ENCODE data around the gene SLK.

SLK gene

DNA sequence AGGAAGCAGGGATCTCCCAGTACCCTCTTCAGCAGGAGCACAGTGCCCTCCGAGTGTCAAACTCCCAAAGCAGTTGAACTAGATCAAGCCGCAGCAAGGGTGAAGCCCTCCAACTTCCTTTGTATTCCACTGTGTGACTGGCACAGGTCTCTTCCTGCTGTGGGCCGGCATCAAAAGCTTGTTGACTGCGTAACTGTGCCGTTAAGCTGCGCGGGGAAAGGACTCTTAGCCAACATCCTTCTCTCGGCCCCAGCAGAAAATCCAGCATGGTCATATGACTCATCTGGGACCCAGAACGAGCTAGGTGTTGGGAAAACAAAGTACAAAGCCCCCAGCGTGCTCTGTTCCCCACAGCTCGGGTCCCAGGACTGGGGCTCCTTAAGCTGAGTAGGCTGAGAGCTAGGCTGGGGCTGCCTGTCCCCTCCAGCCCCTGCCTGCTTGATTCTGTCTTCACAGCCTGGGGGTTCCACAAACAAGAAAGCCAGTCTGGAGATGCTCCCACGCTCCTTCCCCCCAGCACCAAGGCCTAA, 66.5 kb downstream of the SLK start:
- DNase-seq (ENCODE audit: low read depth in 3 of 3): no peak

- DNase-seq (ENCODE audit: low read depth in 3 of 3): no peak
These were observed 67.0 kb downstream of the SLK start for GRCh38 chr10:104033966-104034365.

DNA sequence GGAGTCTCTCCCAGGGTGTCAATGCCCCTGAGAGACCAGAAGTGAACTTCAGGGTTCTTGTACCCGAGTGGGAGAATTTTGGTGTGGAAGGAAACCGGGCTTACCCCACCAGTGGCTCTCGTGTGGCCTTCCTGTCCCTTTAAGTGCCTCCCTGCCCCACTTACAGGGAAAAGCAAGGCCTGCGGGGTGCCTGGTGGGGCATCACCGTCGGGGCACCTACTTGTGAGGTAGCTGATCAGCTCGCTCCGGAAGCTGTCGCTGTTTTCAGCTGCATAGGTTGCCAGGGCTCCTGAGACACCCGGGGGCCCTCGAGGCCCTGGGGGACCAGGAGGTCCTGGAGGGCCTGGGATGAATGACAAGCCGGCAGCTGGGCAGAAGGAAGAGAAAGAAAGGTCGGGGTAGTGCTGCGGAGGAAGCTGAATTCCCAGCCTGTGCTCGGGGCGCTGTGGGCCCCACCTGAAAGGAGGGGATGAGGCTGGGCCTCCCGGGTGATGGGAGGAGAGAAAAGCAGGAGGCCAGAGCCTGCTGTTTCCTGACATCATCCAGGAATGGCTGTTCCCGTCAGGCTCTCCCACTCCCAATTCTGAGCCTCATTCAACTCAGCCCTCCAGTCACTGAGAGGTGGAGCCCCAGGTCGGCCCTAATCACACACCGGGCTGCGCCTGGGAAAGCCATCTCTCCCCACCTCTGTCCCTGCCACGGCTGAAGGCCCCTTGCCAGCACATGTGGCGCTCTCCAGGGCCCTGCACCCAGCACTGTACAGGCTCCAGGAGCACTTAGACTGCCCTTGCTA, 67.7 kb downstream of the SLK start:
- no peak for DNase-seq (ENCODE audit: low read depth in 3 of 3)

GRCh38 chr10:104035194-104036068, 68.5 kb downstream of the SLK start:
- no peak for DNase-seq (ENCODE audit: low read depth in 3 of 3)

DNA sequence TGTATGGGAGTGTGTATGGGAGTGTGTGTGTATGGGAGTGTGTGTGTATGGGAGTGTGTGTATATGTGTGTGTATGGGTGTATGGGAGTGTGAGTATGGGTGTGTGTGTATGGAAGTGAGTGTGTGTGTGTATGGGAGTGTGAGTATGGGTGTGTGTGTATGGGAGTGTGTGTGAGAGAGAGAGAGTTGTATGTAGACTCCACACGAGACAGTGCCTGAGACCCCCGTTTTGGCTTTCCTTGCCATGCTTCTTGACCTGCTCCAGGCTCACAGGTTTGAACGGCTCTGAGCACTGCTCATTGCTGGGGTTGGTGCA, 69.1 kb downstream of the SLK start:
- no peak for DNase-seq (ENCODE audit: low read depth in 3 of 3)

DNA sequence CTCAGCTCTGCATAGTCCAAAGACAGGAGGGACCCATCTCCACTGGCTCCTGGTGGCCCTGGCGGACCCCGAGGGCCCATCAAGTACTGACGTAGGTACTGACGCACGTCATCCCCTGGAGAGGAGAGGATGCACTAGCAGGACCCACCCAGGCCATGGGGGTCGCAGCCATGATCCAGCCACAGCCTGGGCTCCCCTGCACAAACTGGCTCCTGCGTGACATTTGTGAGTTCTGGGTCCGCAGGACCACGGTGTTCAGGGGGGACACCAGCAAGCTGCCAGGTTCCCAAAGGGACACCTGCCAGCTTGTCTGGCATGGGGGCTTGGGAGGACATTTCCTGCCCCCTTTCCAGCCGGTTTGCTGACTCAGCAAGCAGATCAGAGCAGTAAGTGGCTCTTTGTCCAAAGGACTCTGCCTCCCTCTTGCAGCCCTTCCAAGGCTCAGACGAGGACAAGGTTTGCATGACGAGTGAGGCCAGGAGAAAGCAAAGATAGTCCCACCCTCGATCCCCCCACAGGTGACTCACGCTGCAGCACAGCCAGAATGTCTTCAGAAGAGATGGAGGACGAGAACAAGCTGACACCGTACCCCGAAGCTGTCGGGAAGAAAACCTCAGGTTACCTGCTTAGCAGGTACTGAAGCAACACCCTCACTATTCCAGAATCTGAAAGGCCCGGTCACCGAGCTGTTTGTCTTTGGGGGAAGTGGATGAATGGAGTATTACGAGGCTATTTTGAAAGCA, 69.7 kb downstream of the SLK start:
- no peak for DNase-seq (ENCODE audit: low read depth in 3 of 3)

- DNase-seq (ENCODE audit: low read depth in 3 of 3): no peak
These were observed 70.5 kb downstream of the SLK start for GRCh38 chr10:104037261-104037951.

- no peak for DNase-seq (ENCODE audit: low read depth in 3 of 3)
These were observed 71.6 kb downstream of the SLK start for GRCh38 chr10:104038537-104038936.

DNA sequence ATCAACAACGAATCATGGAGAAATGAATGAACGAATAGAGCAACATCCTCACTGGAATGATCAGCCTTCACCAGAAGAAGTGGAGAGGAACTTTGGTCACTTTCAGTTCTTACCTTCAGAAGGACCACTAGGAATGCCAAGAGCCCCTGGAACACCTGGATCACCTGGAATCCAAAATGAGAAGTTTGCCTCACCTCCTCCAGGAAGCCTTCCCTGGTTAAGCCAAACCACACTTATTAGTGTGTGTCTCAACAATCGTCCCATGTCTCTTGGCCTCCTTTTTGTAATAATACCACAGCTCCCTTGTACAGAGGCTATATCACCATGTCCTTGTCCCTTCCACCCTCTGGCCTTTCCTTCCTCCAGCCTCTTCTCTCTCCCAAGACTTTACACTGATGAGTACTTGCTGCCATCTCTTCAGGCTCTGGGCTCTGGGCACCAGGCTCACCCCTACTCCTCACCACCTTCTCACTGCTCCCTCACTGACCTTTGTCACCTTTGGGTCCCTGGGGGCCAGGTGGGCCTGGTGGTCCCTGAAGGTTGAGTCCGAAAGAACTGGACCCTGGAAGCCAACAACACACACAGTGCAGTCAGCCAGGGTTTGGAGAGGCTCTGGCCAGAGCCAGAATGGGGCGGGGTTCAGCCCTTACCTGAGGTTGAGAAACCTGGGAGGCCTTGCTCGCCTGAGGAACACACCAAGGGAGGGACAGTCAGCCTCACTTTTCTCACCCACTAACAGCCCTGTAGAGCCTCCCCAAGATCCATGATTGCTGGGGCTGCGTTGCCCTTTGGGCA, 72.2 kb downstream of the SLK start:
- no peak for DNase-seq (ENCODE audit: low read depth in 3 of 3)

GRCh38 chr10:104040382-104040781, 73.4 kb downstream of the SLK start:
- no peak for DNase-seq (ENCODE audit: low read depth in 3 of 3)

DNA sequence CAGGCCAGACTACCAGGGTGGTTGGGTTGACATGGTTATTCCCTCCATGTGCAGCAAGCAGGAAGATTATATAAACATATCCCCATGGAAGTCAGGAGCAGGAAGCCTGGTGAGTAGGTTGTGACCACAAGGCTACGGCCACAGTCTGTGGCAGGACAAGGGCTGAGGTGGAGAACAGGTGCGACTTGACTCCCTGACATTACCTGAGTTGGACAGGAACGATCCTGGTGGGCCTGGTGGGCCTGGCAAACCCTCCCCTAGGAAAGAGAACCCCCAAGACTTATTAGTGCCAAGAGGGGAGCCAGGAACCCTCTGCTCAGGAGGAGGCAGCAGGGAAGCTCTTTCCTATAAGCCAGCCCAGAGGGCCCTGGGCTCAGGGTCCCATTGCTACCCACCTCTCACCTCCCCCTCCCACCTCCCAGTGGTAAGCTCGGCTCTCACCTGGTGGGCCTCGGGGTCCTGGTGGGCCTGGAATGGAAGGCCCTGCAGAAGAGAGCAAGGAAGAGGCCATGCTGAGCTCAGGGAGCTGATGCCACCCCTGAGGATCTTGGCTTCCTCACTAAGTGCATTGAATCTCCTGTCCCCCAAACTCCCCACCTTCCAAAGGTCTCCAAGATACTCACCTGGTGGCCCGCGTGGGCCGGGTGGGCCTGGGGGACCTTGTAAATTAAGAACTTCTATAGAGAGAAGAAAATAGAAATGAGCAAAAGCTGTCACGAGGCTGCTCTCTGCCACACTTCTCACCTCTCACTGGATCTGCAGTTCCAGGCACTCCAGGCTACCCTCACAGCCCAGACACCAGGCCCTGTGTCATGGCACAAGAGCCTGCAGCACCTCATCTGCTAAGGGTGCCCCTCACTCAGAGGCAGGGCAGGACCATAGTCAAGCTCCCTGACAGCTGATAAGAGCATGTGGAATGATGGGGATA, 74.2 kb downstream of the SLK start:
- no peak for DNase-seq (ENCODE audit: low read depth in 3 of 3)

- DNase-seq (ENCODE audit: low read depth in 3 of 3): no peak
These were observed 75.1 kb downstream of the SLK start for GRCh38 chr10:104041891-104042535.

GRCh38 chr10:104043185-104043830, 76.4 kb downstream of the SLK start:
- DNase-seq (ENCODE audit: low read depth in 3 of 3): no peak

DNA sequence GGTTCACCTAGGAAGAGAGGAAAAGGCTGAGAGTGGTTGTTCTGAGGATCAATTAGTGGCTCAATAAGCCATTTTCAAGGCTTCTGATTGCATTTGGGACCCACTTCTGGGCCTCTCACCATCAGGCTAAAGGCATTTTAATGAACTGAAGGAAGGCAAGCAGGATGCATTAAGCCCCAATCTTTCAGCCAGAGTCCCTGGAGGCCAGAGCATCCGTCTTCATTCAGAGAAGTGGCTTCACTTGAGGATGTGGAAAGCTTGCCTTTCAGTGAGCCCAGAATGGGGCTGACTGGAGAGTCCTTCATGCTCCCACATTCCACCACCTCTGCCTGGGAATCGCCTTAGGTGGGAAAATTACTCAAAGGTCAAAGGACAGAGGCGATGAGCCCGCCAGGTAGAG, 76.9 kb downstream of the SLK start:
- no peak for DNase-seq (ENCODE audit: low read depth in 3 of 3)

DNA sequence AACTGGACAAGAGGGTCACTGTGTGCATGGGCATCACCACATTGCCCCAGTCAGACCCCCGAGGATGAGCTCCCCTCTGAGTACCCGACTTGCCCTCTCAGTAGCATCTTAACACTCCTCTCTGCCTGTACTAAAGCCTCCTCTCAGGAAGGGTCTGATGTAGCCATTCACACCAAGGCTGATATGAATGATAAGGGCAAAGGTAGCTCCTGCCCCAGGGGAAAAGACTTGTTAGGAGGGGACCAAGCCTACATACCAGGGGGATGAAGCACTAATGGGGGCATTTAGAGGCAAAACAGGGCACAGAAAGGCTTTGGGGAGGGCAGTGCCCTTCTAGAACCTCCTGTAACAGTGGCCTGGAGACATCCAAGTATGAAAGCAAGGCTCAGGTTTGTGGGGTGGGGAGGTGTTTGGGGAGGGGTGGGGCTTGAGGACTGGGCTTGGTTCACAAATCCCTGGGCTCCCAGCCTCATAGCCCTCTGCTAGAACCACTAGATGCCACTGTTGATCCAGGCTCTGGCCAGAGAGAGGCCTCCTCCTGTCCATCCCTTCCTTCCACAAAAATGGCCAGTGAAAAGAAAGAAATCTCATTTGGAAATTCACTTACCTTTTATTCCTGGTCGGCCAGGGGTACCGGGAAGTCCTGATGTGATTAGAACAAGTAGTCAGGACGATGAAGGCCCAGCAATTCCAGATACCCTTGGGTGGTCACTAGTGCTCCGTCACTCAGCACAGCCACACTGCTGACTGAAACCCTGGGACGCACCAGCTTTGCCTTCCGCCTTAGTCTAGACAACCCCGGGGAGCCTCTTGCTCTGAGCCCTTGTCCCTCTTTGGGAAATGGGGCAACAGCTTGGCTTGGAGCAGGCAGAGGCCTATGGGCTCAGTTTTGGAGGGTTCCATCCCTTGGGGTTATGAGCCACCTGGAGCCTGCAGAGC, 78.5 kb downstream of the SLK start:
- no peak for DNase-seq (ENCODE audit: low read depth in 3 of 3)

GRCh38 chr10:104046651-104047050, 79.7 kb downstream of the SLK start:
- DNase-seq (ENCODE audit: low read depth in 3 of 3): no peak

GRCh38 chr10:104049504-104050250, 82.7 kb downstream of the SLK start:
- DNase-seq (ENCODE audit: low read depth in 3 of 3): no peak

All from stimulated activated CD4-positive, alpha-beta T cell treated with anti-CD3 and anti-CD28 coated beads, TNF-alpha, amount 100 ng/mL, for 24 hours (primary cell).